Ammon's horn (tissue), 1 donor: Measurements from ENCODE around the gene SPHK1.
A peak's percentile ranks its signal among the peaks of the same experiment; 100 is the strongest.

ENCODE experiments used
- DNase-seq: peaks from one replicate; pipeline ENCODE4 v3.0.0-alpha.2; 2016; ENCODE audit warnings: low spot score

The SPHK1 gene

DNA sequence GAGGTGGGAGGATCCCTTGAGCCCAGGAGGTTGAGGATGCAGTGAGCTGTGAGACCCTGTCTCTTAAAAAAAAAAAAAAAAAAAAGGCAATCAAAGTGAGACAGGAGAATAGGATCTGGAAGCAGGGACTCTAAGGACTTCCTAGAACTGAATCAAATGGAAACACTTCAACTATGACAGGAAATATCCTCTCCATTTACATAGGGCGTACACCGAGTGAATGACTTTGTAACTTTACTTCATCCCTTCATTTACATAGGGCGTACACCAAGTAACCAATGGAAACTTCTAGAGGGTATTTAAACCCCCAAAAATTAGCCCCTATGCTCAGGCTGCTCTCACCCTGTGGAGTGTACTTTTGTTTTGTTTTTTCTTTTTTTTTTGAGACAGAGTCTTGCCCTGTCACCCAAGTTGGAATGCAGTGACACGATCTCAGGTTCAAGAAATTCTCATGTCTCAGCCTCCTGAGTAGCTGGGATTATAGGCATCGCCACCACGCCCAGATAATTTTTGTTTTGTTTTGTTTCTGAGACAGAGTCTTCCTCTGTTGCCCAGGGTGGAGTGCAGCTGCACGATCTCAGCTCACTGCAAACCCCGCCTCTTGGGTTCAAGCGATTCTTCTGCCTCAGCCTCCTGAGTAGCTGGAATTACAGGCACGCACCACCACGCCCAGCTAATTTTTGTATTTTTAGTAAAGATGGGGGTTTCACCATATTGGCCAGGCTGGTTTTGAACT lies 21.1 kb upstream of the SPHK1 start:
- no peak for DNase-seq

DNA sequence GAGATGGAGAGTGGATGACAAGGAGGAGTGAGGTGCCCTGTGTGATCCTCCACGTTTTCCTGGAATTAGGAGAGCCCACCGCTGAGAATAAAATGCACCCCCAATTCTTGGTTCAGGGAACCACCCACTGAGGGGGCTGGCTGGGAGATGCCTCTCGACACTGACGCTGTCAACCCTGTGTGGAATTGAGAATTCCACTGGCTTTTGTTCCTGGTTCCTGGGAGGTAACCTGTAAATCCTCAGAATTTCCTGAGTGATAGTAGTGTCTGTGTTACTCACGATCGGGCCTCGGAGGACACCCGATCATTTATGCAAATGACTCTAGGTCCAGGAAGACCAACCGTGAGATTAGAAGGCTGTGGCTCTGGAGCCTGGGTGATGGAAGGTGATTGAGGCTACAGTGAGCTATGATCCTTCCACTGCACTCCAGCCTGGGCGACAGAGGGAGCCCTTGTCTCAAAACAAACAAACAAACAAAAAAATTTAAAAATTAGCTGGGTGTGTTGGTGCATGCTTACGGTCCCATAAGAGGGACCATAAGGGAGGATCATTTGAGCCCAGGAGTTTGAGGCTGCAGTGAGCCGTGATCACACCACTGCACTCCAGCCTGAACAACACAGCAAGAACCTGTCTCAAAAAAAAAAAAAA lies 19.0 kb upstream of the SPHK1 start:
- no peak for DNase-seq

DNA sequence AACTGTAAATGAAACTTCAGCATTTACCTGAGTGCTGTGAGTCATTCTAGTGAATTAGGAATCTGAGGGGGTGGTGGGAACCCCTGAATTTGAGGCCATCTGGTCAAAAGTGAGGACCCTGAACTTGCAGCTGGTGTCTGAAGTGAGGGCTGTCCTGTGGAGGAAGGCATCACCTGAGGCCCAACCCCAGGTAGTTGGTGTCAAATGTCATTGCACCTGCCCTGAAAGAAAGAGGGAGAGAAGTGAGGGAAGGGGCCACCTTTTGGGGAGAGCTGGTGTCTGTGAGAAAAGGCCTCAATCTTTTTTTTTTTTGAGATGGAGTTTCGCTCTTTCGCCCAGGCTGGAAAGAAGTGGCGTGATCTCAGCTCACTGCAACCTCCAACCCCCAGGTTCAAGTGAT lies 18.2 kb upstream of the SPHK1 start:
- DNase-seq: no peak

DNA sequence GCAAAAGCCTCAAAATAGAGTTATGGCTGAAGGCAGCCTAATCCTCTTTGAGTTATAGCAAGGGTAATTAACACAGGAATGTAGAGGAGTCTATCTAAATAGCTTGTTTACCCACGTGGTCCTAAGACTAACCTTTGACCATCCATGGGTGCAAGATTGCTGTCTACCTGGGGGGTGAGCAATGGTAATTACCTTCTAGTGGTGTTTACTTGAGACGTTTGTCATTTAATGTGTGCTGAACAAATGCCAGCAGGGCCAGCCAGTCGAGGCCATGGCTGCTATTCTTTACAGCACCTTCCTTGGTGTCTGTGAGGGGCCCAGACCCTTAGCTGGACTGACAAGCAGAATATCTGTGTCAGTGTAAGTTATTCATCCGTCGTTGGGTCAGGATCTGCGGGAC lies 16.8 kb upstream of the SPHK1 start:
- no peak for DNase-seq

DNA sequence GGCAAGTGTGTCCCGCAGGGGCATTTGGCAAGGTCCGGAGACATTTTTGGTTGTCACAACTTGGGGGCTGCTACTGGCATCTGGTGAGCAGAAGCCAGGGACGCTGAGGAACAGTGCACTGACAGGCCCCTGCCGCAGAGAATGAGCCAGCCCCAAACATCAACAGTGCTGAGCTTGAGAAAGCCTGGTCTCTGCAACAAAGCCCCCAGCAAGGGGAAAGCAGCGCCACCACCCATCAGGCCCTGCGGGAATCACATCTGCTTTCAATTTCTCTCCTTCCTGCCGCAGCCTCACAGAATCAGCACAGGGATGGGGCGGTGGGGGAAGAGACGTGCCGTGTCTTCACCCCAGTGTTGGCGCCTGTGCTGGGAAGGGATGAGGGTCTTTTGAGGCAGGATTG lies 15.9 kb upstream of the SPHK1 start:
- DNase-seq: no peak

DNA sequence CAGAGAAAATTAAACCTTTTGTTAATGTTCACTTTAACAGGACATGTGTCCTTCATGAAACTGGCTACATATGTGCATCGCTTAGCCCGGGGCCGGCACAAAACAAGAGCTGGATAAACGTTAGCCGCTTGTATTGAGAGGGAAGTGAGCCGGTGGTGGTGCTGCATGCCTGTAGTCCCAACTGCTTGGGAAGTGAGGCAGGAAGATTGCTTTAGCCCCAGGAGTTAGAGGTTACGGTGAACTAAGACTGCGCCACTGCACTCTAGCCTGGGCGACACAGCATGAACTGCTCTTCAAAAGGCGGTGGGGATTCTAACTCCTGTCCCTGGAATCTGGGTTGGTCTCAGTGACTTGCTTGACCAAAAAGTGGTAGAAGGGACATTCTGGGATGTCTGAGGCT lies 15.0 kb upstream of the SPHK1 start:
- DNase-seq: no peak

DNA sequence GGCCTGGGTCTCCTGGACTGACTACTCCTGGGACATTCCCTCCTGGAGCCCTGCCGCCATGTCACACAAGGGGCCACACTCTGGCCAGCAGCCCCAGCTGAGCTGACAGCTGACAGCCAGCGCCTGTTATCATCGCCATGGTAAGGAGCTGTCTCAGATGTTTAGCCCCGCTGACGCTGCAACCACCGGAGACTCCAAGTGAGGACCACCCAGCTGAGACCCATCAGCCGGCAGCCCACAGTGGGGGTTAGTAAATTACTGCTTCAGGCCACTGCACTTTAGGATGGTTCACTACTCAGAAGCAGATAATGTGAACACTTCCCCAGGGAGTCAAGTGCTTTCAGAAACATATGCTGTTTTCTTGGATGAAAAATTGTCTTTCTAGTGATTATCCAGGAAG lies 14.6 kb upstream of the SPHK1 start:
- DNase-seq: no peak

GRCh38 chr17:76370261-76370993 lies 14.0 kb upstream of the SPHK1 start:
- DNase-seq: peak; percentile 51

DNA sequence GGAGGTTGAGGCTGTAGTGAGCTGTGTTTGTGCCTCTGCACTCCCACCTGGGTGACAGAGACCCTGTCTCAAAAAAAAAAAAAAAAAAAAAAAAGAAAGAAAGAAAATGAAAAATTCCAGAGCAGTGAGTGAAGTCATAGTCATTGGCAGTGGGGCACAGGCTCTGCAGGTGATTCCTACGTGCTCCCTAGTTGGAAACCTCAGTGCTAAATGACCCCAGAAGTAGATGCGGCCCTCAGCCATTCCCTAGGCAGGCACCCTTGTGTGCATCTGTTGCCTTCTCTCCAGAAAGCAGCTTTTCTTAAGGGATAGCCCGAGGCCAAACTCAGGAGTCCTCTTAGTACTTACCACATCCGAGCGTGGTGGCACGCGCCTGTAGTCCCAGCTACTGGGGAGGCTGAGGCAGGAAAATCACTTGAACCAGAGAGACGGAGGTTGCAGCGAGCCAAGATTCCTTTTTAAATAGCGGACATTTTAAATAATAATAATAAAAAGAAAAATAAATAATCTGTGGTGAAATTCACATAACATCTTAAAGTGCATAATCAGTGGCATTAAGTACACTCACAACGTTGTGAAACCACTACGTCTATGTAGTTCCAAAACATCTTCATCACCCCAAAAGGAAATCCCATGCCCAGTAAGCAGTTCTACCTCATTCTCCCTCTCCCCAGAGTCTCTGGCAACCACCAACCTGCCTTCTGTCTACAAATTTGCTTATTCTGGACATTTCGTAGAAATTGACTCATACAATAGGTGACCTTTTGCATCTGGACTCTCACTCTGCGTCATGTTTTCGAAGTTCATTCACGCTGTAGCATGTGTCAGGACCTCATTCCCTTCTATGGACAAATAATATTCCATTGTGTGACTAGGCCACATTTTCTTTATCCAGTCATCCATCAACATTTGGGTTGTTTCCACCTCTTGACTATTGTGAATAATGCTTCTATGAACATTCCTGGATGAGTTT lies 12.5 kb upstream of the SPHK1 start:
- no peak for DNase-seq

GRCh38 chr17:76376318-76377133 lies 7.9 kb upstream of the SPHK1 start:
- DNase-seq: no peak

GRCh38 chr17:76378548-76379274 lies 5.7 kb upstream of the SPHK1 start:
- no peak for DNase-seq

- no peak for DNase-seq
These were observed 5.2 kb upstream of the SPHK1 start for GRCh38 chr17:76379275-76379641.

DNA sequence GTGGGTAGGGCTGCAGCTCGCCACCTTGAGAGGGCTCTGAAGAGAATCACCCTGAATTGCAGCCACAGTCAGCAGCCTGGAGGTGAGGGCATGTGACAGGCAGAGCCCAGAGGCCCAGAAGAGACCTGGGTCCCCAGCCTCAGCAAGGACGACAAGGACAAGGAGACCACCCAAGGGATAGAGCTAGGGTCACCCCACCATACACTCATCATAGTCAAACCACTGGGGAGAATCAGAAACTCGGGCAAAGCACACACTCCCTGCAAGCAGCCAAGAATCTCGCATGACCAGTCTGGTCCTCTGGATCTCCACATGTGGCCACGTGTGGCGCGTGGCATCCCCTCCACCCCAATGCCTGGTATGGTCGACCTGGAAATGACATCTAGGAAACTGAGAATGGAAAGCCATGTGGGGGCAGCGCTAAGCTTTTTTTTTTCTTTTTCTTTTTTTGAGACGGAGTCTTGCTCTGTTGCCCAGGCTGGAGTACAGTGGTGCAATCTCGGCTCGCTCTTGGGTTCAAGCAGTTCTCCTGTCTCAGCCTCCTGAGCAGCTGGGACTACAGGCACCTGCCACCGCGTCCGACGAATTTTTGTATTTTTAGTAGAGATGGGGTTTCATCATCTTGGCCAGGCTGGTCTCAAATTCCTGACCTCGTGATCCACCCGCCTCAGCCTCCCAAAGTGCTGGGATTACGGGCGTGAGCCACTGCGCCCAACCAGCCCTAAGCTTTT lies 4.6 kb upstream of the SPHK1 start:
- no peak for DNase-seq

- no peak for DNase-seq
These were observed 2.6 kb upstream of the SPHK1 start for GRCh38 chr17:76381633-76382350.

GRCh38 chr17:76382351-76382802 lies 2.0 kb upstream of the SPHK1 start:
- no peak for DNase-seq

DNA sequence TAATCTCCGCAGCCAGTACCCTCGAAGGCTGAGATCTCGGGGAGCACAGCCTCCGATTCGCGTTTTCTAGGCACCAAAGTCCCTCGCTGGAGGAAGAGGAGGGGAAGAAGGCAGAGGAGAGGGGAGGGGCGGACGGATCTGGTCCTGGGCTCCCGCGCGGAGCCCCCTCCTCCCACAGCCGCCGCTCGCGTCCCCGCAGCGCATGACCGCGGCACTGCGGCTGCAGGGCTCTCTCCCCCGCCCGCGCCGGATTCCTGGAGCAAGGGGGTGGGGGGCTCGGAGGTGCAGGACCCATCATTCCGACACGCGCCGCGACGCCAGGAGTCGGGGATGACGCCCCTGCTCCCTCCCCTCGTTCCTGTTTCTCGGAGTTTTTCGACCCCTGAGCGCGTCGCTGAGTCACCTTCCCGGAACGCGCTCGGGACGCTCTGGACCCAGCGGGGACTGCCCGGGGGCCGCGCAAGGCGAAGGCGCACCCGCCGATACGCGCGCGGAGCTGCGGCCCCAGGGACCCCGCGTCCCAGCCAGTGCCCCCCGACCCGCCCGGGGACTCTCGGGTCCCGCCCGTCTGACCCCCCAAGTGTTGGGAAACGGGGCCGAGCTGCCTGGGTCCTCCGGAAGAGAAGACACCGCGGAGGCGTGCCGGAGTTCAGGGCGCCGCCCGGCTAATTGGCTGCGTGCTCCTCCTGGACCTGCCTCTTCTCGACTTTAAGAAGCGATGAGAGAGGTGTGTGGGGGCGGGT lies 1.4 kb upstream of the SPHK1 start:
- DNase-seq: no peak

DNA sequence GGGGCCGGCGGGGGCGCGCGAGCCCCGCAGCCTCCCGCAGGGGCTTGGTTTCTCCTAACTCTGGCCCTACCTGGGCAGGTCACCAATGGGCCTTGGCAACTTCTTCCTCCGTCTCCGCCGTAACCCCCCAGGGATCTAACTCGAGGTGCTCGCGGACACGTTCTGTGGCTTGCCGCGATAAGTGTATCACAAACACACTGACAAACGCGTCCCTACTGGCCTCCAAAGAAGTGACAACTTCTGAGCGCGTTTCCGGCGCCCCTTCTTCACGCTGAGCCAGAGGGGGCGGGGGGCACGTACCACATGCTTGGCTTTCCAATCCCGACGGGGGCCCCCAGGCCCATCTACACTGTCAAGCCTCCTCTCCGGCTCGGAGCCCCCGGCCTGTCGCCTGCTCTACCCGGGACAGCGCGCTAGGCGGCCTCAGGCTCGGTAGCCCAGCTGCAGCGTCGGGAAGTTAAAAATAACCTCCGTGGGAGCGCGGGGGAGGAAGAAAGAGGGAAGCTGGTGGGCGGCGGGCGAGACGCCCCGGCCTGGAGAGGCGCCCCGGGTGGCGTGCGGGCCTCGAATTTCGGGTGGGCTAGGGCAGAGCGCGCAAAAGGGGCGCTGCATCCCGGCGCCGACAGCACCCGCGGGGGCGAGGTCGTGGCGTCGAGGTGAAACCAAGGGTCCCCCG lies 725 bp upstream of the SPHK1 start:
- DNase-seq: no peak
